PC-3 (cell line): ENCODE data around the gene USH1C. TPM values are rescaled to one million over a fixed set of nuclear protein-coding genes. Genes with fewer than 3 reads are reported as not detected.

Source experiments
- ATAC-seq: fragments of 200-7000 bp; cut with Tn5 transposase; 2 replicates; pipeline ENCODE4 v1.9.1; 2020; ENCODE audit warnings: mild to moderate bottlenecking, moderate library complexity
- BruUV-seq: library from RNA; stranded (reverse); fragments of 400-500 nt; replicated peaks from 2 replicates; lab custom pipeline; 2021; lab: Mats Ljungman, UMichigan
- CTCF ChIA-PET: fragments of 300-600 bp; sonication (Branson Sonifier 250); formaldehyde crosslinking; loops from one replicate; lab custom pipeline; 2022; ENCODE audit warnings: antibody characterized with exemption; lab: Charles Lee
- POLR2A ChIA-PET: fragments of 300-600 bp; sonication (Branson Sonifier 250); formaldehyde crosslinking; loops from one replicate; lab custom pipeline; 2022; ENCODE audit warnings: antibody characterized with exemption; ENCODE audit not compliant: unreplicated experiment; lab: Charles Lee
- DNase-seq: peaks from one replicate; pipeline ENCODE4 v3.0.0-alpha.2; 2015
- H2AFZ ChIP-seq: fragments of 300-600 bp; sonication (generic); 2 replicates; pipeline ENCODE4 v1.6.0; 2016; ENCODE audit warnings: antibody characterized with exemption, low read length
- H3F3A ChIP-seq: fragments of 300-600 bp; sonication (generic); one replicate; pipeline ENCODE4 v1.6.0; 2017; ENCODE audit warnings: antibody characterized with exemption, low read length, control low read depth, mild to moderate bottlenecking; ENCODE audit not compliant: unreplicated experiment
- H3K27ac ChIP-seq: fragments of 300-600 bp; sonication (generic); 2 replicates; pipeline ENCODE4 v1.5.1; 2016; ENCODE audit warnings: mild to moderate bottlenecking, low read length
- H3K27me3 ChIP-seq: fragments of 300-600 bp; sonication (generic); 2 replicates; pipeline ENCODE4 v1.6.1; 2016; ENCODE audit warnings: low read length, mixed read lengths
- H3K36me3 ChIP-seq: fragments of 300-600 bp; sonication (generic); 2 replicates; pipeline ENCODE4 v1.6.1; 2016; ENCODE audit warnings: low read depth, mixed run types, low read length, mixed read lengths
- H3K4me1 ChIP-seq: fragments of 300-600 bp; sonication (generic); 2 replicates; pipeline ENCODE4 v1.5.1; 2016; ENCODE audit warnings: low read length; ENCODE audit not compliant: insufficient read depth
- H3K4me2 ChIP-seq: fragments of 300-600 bp; sonication (generic); 2 replicates; pipeline ENCODE4 v1.6.0; 2016; ENCODE audit warnings: low read length
- H3K4me3 ChIP-seq: fragments of 300-600 bp; sonication (generic); 2 replicates; pipeline ENCODE4 v1.5.1; 2016; ENCODE audit warnings: mild to moderate bottlenecking, low read length, mixed read lengths
- H3K79me2 ChIP-seq: fragments of 300-600 bp; sonication (generic); 2 replicates; pipeline ENCODE4 v1.6.1; 2017; ENCODE audit warnings: low read length, mixed read lengths
- H3K9ac ChIP-seq: fragments of 300-600 bp; sonication (generic); 2 replicates; pipeline ENCODE4 v1.6.0; 2016; ENCODE audit warnings: mild to moderate bottlenecking, low read length
- H3K9me2 ChIP-seq: fragments of 300-600 bp; sonication (generic); replicated peaks from 2 replicates; pipeline ENCODE4 v1.6.1; 2016; ENCODE audit warnings: mixed run types, low read length, mixed read lengths
- H3K9me3 ChIP-seq: fragments of 300-600 bp; sonication (generic); 2 replicates; pipeline ENCODE4 v1.6.1; 2016; ENCODE audit warnings: low read length, mixed read lengths
- H4K20me1 ChIP-seq: fragments of 300-600 bp; sonication (generic); 2 replicates; pipeline ENCODE4 v1.6.1; 2016; ENCODE audit warnings: low read length, mixed read lengths
- CTCF ChIP-seq: fragments of 300-600 bp; sonication (generic); conservative IDR thresholded peaks from 2 replicates; pipeline ENCODE4 v1.5.1; 2017; ENCODE audit warnings: antibody characterized with exemption, low read depth, mild to moderate bottlenecking, low read length
- EZH2 ChIP-seq: fragments of 300-600 bp; sonication (generic); IDR thresholded peaks from one replicate; pipeline ENCODE4 v1.6.1; 2017; ENCODE audit warnings: antibody characterized with exemption, mild to moderate bottlenecking, low read length; ENCODE audit not compliant: unreplicated experiment
- EZH2phosphoT487 ChIP-seq: fragments of 300-600 bp; sonication (generic); IDR thresholded peaks from 2 replicates; pipeline ENCODE4 v1.6.1; 2018; ENCODE audit warnings: mild to moderate bottlenecking, antibody characterized with exemption, low read length, borderline replicate concordance
- intact Hi-C: fragments of 100-400 bp; cut with micrococcal nuclease; formaldehyde crosslinking; loops from 2 replicates; pipeline ENCODE4 v1.9.0; 2023
- total RNA-seq: library from RNA; depleted of rRNA; stranded (reverse); fragments of >200 nt; gene quantifications from 2 replicates; pipeline ENCODE4 v1.2.3, GENCODE V29; 2014

The USH1C gene
- total RNA-seq, 1 experiment from 2014 or later = not detected

GRCh38 chr11:17481905-17482304 lies 62.3 kb downstream of the USH1C start:
- CTCF ChIA-PET = no interaction called here
- H3K27ac ChIP-seq = no peak overlapping the region
- H3K27me3 ChIP-seq = peaks cover 18% of the 10 kb centered on the region
- H3K9ac ChIP-seq = no peak overlapping the region
- DNase-seq (no peak), ATAC-seq (no peak)
- H3K4me1 ChIP-seq = no peaks in the 10 kb centered on the region
- no peaks in the 10 kb centered on the region for H3F3A ChIP-seq
- no peaks in the 10 kb centered on the region for H4K20me1 ChIP-seq
- H3K36me3 ChIP-seq = no peaks in the 10 kb centered on the region
- no peaks in the 10 kb centered on the region for H3K9me2 ChIP-seq
- BruUV-seq = no TSS peak
- no peaks in the 10 kb centered on the region for H3K9me3 ChIP-seq
- intact Hi-C loops = no loop called here
- POLR2A ChIA-PET = no interaction called here
- no peak overlapping the region for H3K4me3 ChIP-seq
- no peaks in the 10 kb centered on the region for H3K79me2 ChIP-seq
- H3K4me2 ChIP-seq = no peak overlapping the region
- TF ChIP-seq EZH2 (no peak), CTCF (no peak), EZH2phosphoT487 (no peak)
- H2AFZ ChIP-seq = no peak overlapping the region

GRCh38 chr11:17479284-17480214 lies 64.7 kb downstream of the USH1C start:
- DNase-seq (peak; percentile 31), ATAC-seq (peak; percentile 45)
- Histone ChIP-seq H3K27me3 (peaks cover 33% of the 10 kb centered on the region), H3K9me3 (no peaks in the 10 kb centered on the region), H3K4me2 (no peak overlapping the region), H3K4me1 (no peaks in the 10 kb centered on the region), H3K79me2 (no peaks in the 10 kb centered on the region), H3K9me2 (no peaks in the 10 kb centered on the region), H3K27ac (no peak overlapping the region), H3K9ac (no peak overlapping the region), H4K20me1 (no peaks in the 10 kb centered on the region), H3K36me3 (no peaks in the 10 kb centered on the region), H2AFZ (no peak overlapping the region), H3K4me3 (no peak overlapping the region), H3F3A (no peaks in the 10 kb centered on the region)
- ChIA-PET POLR2A (interaction anchor here (0.5 kb wide), 1 partner anchor 14 kb away, joined by 3 read pairs; no protein-coding TSS in a partner anchor), CTCF (no interaction called here)
- intact Hi-C loops = loop anchor here (1.0 kb wide), 1 partner anchor 90 kb away; no protein-coding TSS in a partner anchor
- TF ChIP-seq CTCF (no peak), EZH2phosphoT487 (no peak), EZH2 (no peak)
- BruUV-seq = no TSS peak

- DNase-seq (no peak), ATAC-seq (no peak)
- TF ChIP-seq CTCF (no peak), EZH2 (no peak)
- Histone ChIP-seq H3K27ac (no peak overlapping the region), H3K9me2 (no peaks in the 10 kb centered on the region), H3K4me3 (no peak overlapping the region), H3K27me3 (peaks cover 41% of the 10 kb centered on the region), H3K4me2 (no peak overlapping the region), H3K79me2 (no peaks in the 10 kb centered on the region), H3F3A (no peaks in the 10 kb centered on the region), H2AFZ (no peak overlapping the region), H3K36me3 (no peaks in the 10 kb centered on the region), H3K9me3 (no peaks in the 10 kb centered on the region), H3K4me1 (no peaks in the 10 kb centered on the region), H4K20me1 (no peaks in the 10 kb centered on the region), H3K9ac (no peak overlapping the region)
- BruUV-seq = no TSS peak
- CTCF ChIA-PET = no interaction called here
- POLR2A ChIA-PET = no interaction called here
- intact Hi-C loops = no loop called here
Measured at GRCh38 chr11:17478070-17478469, 66.1 kb downstream of the USH1C start.
